Transverse colon (tissue), 4 donors: ENCODE data around the gene PRSS48. TPM values are rescaled to one million over a fixed set of nuclear protein-coding genes. Genes with fewer than 3 reads are reported as not detected.
A peak's percentile ranks its signal among the peaks of the same experiment; 100 is the strongest.

Experiments
- DNase-seq: peaks from one replicate; pipeline ENCODE4 v3.0.0-alpha.2; 2019
- H3K27ac ChIP-seq, 4 donors: fragments of 200-600 bp; sonication (generic); 2 replicates each; pipeline ENCODE4 v1.5.1; 2016 to 2018; ENCODE audit warnings: inconsistent platforms in 4 of 4
- H3K27me3 ChIP-seq: fragments of 200-600 bp; sonication (generic); 2 replicates; pipeline ENCODE4 v1.5.1; 2017; ENCODE audit warnings: inconsistent platforms
- H3K36me3 ChIP-seq, 4 donors: fragments of 200-600 bp; sonication (generic); 2 replicates each; pipeline ENCODE4 v1.5.1; 2017 to 2019; ENCODE audit warnings: inconsistent platforms in 4 of 4
- H3K4me1 ChIP-seq, 4 donors: fragments of 200-600 bp; sonication (generic); 2 replicates each; pipeline ENCODE4 v1.5.1; 2017 to 2020; ENCODE audit warnings: inconsistent platforms in 4 of 4
- H3K4me3 ChIP-seq, 4 donors: fragments of 200-600 bp; sonication (generic); 1 replicate in 1 of 4; 2 replicates in 3 of 4; pipeline versions ENCODE4 v1.5.1 to v1.6.1; 2017 to 2019; ENCODE audit warnings: inconsistent platforms in 4 of 4
- H3K9me3 ChIP-seq, 2 donors: fragments of 200-600 bp; sonication (generic); 2 replicates each; pipeline ENCODE4 v1.5.1; 2017 to 2019; ENCODE audit warnings: inconsistent platforms in 2 of 2
- EP300 ChIP-seq: sonication (generic); formaldehyde crosslinking; IDR thresholded peaks from one replicate; pipeline ENCODE4 v1.6.1; 2017; ENCODE audit warnings: antibody characterized with exemption, low read depth
- POLR2A ChIP-seq: fragments of 450-650 bp; IDR thresholded peaks from one replicate; pipeline ENCODE4 v1.6.1; 2016; ENCODE audit warnings: antibody characterized with exemption, mild to moderate bottlenecking, moderate library complexity
- POLR2AphosphoS5 ChIP-seq, 3 donors: sonication (generic); formaldehyde crosslinking; IDR thresholded peaks; one replicate each; pipeline ENCODE4 v1.6.1; 2016; ENCODE audit warnings: antibody characterized with exemption in 3 of 3
- WGBS, 2 donors: methylation state at CpG; one replicate each; pipeline ENCODE4 v1.1.5; 2018; ENCODE audit warnings: low coverage in 1 of 2; 5-methylcytosine and 5-hydroxymethylcytosine counted together
- in situ Hi-C, 4 donors: fragments of 200-750 bp; cut with MboI; loops; one replicate each; pipeline versions ENCODE4 v1.15.0 to v1.15.1; 2017; ENCODE audit warnings: low sequenced_read_pairs in 3 of 4, low pct_ligation_motif_present in 1 of 4, low pct_unique_long_range_greater_than_20kb in 1 of 4
- intact Hi-C: fragments of 100-400 bp; cut with DNase I; formaldehyde crosslinking; loops from one replicate; pipeline ENCODE4 v1.15.1; 2023; ENCODE audit warnings: low total_unique reads
- small RNA-seq, 4 donors: library from RNA; depleted of rRNA; stranded (forward); fragments of <200 nt; gene quantifications; one replicate each; pipeline ENCODE3, GENCODE V24; 2016
- total RNA-seq, 4 donors: library from RNA; depleted of rRNA; stranded (reverse); fragments of >200 nt; gene quantifications; one replicate each; pipeline ENCODE4 v1.1.0, GENCODE V29; 2016
- TF ChIP-seq, protein P1 (sequence below), 5 experiments: fragments of 200-600 bp in 3 of 5; fragments of 450-650 bp in 2 of 5; sonication (generic) in 3 of 5; IDR thresholded peaks; 1 replicate in 2 of 5; 2 replicates in 3 of 5; pipeline ENCODE4 v1.5.1; 2016 to 2017; ENCODE audit warnings: antibody characterized with exemption in 5 of 5, inconsistent platforms in 3 of 5, mild to moderate bottlenecking in 2 of 5, moderate library complexity in 1 of 5

Gene PRSS48
- total RNA-seq, 4 donors from 2014 or later: not detected

DNA sequence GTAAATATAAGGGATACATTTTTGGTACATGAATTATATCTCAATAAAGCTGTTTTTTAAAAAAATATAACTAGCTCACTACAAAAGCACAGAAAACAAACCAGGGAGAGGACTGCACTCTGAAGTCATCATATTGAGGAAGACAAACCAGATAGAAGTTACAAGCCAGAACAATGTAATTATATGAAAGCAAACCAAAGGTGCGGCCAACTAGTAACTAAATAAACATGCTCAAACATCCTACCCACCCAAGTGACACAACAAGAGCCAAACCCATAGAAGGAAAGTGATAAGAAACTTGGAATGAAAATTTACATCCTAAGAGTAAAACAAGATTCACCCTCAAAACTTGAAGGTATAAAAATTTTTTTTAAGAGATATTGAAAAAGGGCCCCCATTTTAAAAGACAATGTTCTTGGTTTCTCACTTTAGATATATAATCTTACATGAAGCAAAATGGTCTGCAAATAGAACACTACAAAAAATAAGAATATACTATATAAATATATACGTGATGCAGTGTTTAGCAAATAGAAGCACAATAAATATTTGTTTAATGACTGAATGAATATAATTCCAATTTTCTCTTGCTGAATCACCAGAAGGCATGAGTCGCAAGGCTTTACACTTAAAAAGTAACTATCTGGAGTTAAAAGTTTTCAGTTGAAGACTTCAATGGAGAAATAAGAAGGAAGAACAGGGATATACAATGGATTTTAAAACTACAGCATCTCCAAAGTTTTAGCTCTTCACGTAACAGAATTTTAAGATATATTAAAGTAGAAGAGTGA, 52.5 kb downstream of the PRSS48 start:
- no peaks in the 10 kb centered on the region for H3K9me3 ChIP-seq
- peaks cover 0 to 45% (median 17%) of the 10 kb centered on the region in 4 donors for H3K4me1 ChIP-seq
- H3K36me3 ChIP-seq: no peaks in the 10 kb centered on the region
- H3K27ac ChIP-seq: peak overlapping the region; percentile 47 to 98 (median 86)
- TF ChIP-seq, protein P1, sequence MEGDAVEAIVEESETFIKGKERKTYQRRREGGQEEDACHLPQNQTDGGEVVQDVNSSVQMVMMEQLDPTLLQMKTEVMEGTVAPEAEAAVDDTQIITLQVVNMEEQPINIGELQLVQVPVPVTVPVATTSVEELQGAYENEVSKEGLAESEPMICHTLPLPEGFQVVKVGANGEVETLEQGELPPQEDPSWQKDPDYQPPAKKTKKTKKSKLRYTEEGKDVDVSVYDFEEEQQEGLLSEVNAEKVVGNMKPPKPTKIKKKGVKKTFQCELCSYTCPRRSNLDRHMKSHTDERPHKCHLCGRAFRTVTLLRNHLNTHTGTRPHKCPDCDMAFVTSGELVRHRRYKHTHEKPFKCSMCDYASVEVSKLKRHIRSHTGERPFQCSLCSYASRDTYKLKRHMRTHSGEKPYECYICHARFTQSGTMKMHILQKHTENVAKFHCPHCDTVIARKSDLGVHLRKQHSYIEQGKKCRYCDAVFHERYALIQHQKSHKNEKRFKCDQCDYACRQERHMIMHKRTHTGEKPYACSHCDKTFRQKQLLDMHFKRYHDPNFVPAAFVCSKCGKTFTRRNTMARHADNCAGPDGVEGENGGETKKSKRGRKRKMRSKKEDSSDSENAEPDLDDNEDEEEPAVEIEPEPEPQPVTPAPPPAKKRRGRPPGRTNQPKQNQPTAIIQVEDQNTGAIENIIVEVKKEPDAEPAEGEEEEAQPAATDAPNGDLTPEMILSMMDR (IDR thresholded peaks at IDR 0.05): no peak
- TF ChIP-seq POLR2AphosphoS5 (IDR thresholded peaks at IDR 0.05): peak in 2 of 3 donors; percentile 44 to 60
- no peak overlapping the region for H3K4me3 ChIP-seq
- 60 to 75% methylated on average over 4 of the region's 4 CpGs for WGBS, 2 donors
- in situ Hi-C loops (no loop called here), intact Hi-C loops (no loop called here)
- H3K27me3 ChIP-seq: no peaks in the 10 kb centered on the region
- no peak for DNase-seq

DNA sequence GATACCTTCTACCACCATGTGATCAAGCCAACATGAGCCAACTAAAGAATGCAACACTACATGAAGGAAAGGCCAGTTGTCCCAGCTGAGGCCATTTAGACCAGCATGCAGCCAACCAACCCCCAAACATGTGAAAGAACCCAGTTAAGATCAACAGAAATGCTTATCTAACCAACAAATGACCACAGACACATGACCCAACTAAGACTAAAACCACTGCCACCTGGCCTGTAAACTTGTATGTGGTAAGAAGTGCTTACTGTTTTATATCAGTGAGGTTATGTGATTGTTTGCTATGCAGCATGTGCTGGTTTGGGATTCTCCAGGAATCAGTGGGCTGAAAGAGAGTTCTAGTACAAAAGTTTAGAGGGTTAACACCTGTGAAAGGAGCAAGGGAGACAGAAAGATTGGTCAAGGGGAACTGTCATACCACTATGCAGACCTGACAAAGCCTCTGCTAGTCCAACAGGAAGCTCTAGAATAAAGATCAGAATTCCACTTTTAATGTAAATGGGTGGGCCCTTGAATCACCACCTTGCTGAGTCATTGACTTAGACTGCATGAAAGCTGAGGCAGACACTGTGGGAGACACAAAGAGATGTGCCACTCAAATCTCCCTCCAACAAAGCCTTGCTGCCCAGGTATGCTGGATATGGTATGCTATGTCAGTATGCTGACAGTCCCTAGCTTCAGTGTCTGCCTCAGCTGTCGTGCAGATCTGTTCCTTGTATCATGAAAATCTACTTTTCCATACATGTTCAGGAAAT, 54.5 kb downstream of the PRSS48 start:
- Histone ChIP-seq H3K4me1 (peaks cover 0 to 39% (median 12%) of the 10 kb centered on the region in 4 donors), H3K4me3 (no peak overlapping the region), H3K9me3 (no peaks in the 10 kb centered on the region), H3K27me3 (no peaks in the 10 kb centered on the region), H3K27ac (peak overlapping the region in 2 of 4 donors; percentile 37 to 51), H3K36me3 (no peaks in the 10 kb centered on the region)
- no peak for TF ChIP-seq POLR2A
- TF ChIP-seq POLR2AphosphoS5 (IDR thresholded peaks at IDR 0.05): no peak
- TF ChIP-seq, protein P1 (IDR thresholded peaks at IDR 0.05): no peak
- 88% methylated on average over 1 of the region's 1 CpG; no CpG with 5 or more reads in 1 of the 2 donors for WGBS, 2 donors
- no peak for DNase-seq
- in situ Hi-C loops (no loop called here), intact Hi-C loops (no loop called here)

- Histone ChIP-seq H3K27ac (peak overlapping the region in 3 of 4 donors; percentile 54 to 76 (median 65)), H3K9me3 (no peaks in the 10 kb centered on the region), H3K27me3 (no peaks in the 10 kb centered on the region), H3K4me3 (no peak overlapping the region), H3K36me3 (no peaks in the 10 kb centered on the region), H3K4me1 (peaks cover 0 to 29% (median 10%) of the 10 kb centered on the region in 4 donors)
- intact Hi-C loops (no loop called here), in situ Hi-C loops (no loop called here)
- 56 to 75% methylated on average over 2 of the region's 2 CpGs for WGBS, 2 donors
- TF ChIP-seq, protein P1 (IDR thresholded peaks at IDR 0.05): no peak
- TF ChIP-seq POLR2A: no peak
- TF ChIP-seq POLR2AphosphoS5 (IDR thresholded peaks at IDR 0.05): no peak
- no peak for TF ChIP-seq EP300
- DNase-seq: no peak
Observed at GRCh38 chr4:151339467-151339866, 62.5 kb downstream of the PRSS48 start.

DNA sequence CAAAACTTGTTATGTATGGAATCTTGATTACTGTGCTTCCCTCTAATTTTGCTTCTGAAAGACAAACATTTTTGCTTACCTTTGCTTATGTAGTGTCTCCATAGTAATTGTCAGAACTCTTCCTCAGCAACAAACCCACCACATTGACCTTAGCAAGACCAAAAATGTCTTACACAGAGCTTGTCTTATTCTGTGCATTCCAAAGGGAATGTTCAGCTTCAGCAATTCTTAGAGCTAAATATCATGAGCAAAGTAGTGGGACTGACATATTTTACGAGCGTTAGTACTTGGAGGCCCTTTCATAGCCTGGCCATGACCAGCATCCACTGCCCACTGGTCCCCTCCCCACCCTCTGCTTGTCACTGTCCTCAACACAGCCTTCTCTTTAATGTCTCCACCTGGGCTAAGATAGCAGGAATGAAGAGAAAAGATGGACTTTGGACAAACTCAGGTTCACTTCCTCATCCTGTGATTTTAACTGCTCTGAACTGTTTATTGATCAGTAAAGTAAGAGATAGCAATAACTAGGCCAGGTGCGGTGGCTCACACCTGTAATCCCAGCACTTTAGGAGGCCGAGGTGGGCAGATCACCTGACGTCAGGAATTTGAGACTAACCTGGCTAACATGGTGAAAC, 63.9 kb downstream of the PRSS48 start:
- WGBS, 2 donors: 51 to 60% methylated on average over 2 to 5 of the region's 5 CpGs

More for the DNA sequence above, 63.9 kb downstream of the PRSS48 start:
- TF ChIP-seq POLR2A (no peak), POLR2AphosphoS5 (IDR thresholded peaks at IDR 0.05) (peak in 2 of 3 donors; percentile 33 to 68)
- H3K27ac ChIP-seq: peak overlapping the region; percentile 50 to 76 (median 60)
- intact Hi-C loops (no loop called here), in situ Hi-C loops (no loop called here)
- H3K4me3 ChIP-seq: no peak overlapping the region
- no peaks in the 10 kb centered on the region for H3K9me3 ChIP-seq
- no peaks in the 10 kb centered on the region for H3K36me3 ChIP-seq
- DNase-seq: peak; percentile 54
- H3K27me3 ChIP-seq: no peaks in the 10 kb centered on the region
- H3K4me1 ChIP-seq: peaks cover 0 to 29% (median 10%) of the 10 kb centered on the region in 4 donors

Small RNAs within 50 kb of the gene (small RNA-seq; reads per million reads assigned to genes)
- gene AC104819.2 (0 to 0.12 (median 0) reads per million in 4 donors), gene RNU6-1282P (0 reads per million in 4 donors)

Other genes starting within 250 kb of the PRSS48 start
- 1,000 to 10,000 TPM in 3 of 4 donors, 100 to 1,000 TPM in 1; 905 to 2,947 (median 1,612) TPM for gene RPS3A, start 177.5 kb upstream of the PRSS48 start, total RNA-seq
- 100 to 1,000 TPM; 117 to 201 (median 130) TPM for gene SH3D19, start 48.4 kb downstream of the PRSS48 start, total RNA-seq
- 10 to 100 TPM; 40.8 to 52.9 (median 44.5) TPM for gene FHIP1A, start 132.0 kb downstream of the PRSS48 start, total RNA-seq